SK-N-SH treated with all-trans-retinoic acid at 6 μM for 48 hours (cell line): Measurements from ENCODE around the gene OR1J4.

Source experiments
- ATAC-seq: fragments of 200-7000 bp; cut with Tn5 transposase; 3 replicates; pipeline ENCODE4 v1.9.1; 2020; ENCODE audit warnings: mild to moderate bottlenecking, moderate library complexity
- ARNTL ChIP-seq: fragments of 450-650 bp; formaldehyde crosslinking; IDR thresholded peaks from 2 replicates; pipeline ENCODE4 v1.5.0; 2020; ENCODE audit warnings: low read depth, mild to moderate bottlenecking, moderate library complexity, borderline replicate concordance
- BACH2 ChIP-seq: fragments of 250-450 bp; sonication (Bioruptor Pico); IDR thresholded peaks from 2 replicates; pipeline ENCODE4 v1.9.0; 2021; ENCODE audit warnings: mild to moderate bottlenecking, borderline replicate concordance
- CSDC2 ChIP-seq: fragments of 250-450 bp; sonication (Bioruptor Pico); IDR thresholded peaks from 2 replicates; pipeline ENCODE4 v1.5.0; 2020; ENCODE audit warnings: mild to moderate bottlenecking, moderate library complexity
- CSRNP3 ChIP-seq: fragments of 250-450 bp; sonication (Bioruptor Pico); IDR thresholded peaks from 2 replicates; pipeline ENCODE4 v1.5.1; 2021; ENCODE audit warnings: mild to moderate bottlenecking, moderate library complexity
- ESRRG ChIP-seq: fragments of 250-450 bp; sonication (Bioruptor Pico); IDR thresholded peaks from 2 replicates; pipeline ENCODE4 v1.6.1; 2021; ENCODE audit warnings: mild to moderate bottlenecking
- GLIS3 ChIP-seq: fragments of 250-450 bp; sonication (Bioruptor Pico); IDR thresholded peaks from 2 replicates; pipeline ENCODE4 v1.5.0; 2020; ENCODE audit warnings: mild to moderate bottlenecking, moderate library complexity
- ISL1 ChIP-seq: fragments of 250-450 bp; sonication (Bioruptor Pico); IDR thresholded peaks from 2 replicates; pipeline ENCODE4 v2.1.2; 2022; ENCODE audit warnings: mild to moderate bottlenecking, moderate library complexity
- OSR1 ChIP-seq: fragments of 250-450 bp; sonication (Bioruptor Pico); IDR thresholded peaks from 2 replicates; pipeline ENCODE4 v1.8.0; 2022; ENCODE audit warnings: moderate library complexity, mild to moderate bottlenecking, inconsistent platforms
- PATZ1 ChIP-seq: fragments of 250-450 bp; sonication (Bioruptor Pico); IDR thresholded peaks from 2 replicates; pipeline ENCODE4 v1.8.0; 2020; ENCODE audit warnings: mild to moderate bottlenecking, moderate library complexity, borderline replicate concordance
- POU6F1 ChIP-seq: fragments of 250-450 bp; sonication (Bioruptor Pico); IDR thresholded peaks from 2 replicates; pipeline ENCODE4 v1.8.0; 2021; ENCODE audit warnings: low read depth, mild to moderate bottlenecking, moderate library complexity, borderline replicate concordance
- PPARA ChIP-seq: fragments of 250-450 bp; sonication (Bioruptor Pico); IDR thresholded peaks from 2 replicates; pipeline ENCODE4 v1.5.0; 2020; ENCODE audit warnings: mild to moderate bottlenecking, borderline replicate concordance
- RARB ChIP-seq: fragments of 250-450 bp; sonication (Bioruptor Pico); IDR thresholded peaks from 2 replicates; pipeline ENCODE4 v1.8.0; 2021; ENCODE audit warnings: mild to moderate bottlenecking, moderate library complexity
- TOX ChIP-seq: fragments of 250-450 bp; sonication (Bioruptor Pico); IDR thresholded peaks from 2 replicates; pipeline ENCODE4 v1.8.0; 2021; ENCODE audit warnings: mild to moderate bottlenecking, moderate library complexity, borderline replicate concordance
- ZC3H10 ChIP-seq: fragments of 250-450 bp; sonication (Bioruptor Pico); IDR thresholded peaks from 2 replicates; pipeline ENCODE4 v1.5.1; 2021; ENCODE audit warnings: mild to moderate bottlenecking, moderate library complexity
- ZFP3 ChIP-seq: fragments of 250-450 bp; sonication (Bioruptor Pico); IDR thresholded peaks from 2 replicates; pipeline ENCODE4 v1.5.0; 2020; ENCODE audit warnings: mild to moderate bottlenecking, moderate library complexity
- ZFP30 ChIP-seq: fragments of 450-650 bp; formaldehyde crosslinking; IDR thresholded peaks from 2 replicates; pipeline ENCODE4 v1.5.0; 2022; ENCODE audit warnings: mild to moderate bottlenecking, moderate library complexity
- ZNF70 ChIP-seq: fragments of 450-650 bp; formaldehyde crosslinking; IDR thresholded peaks from 2 replicates; pipeline ENCODE4 v1.5.0; 2020; ENCODE audit warnings: mild to moderate bottlenecking, moderate library complexity
- ZNF8 ChIP-seq: fragments of 450-650 bp; formaldehyde crosslinking; IDR thresholded peaks from 2 replicates; pipeline ENCODE4 v1.5.0; 2020; ENCODE audit warnings: mild to moderate bottlenecking, moderate library complexity
- TF ChIP-seq, protein P1 (sequence below): fragments of 250-450 bp; sonication (Bioruptor Pico); IDR thresholded peaks from 2 replicates; pipeline ENCODE4 v1.5.1; 2020; ENCODE audit warnings: low read depth, mild to moderate bottlenecking, moderate library complexity
- TF ChIP-seq, protein P2 (sequence below): fragments of 250-450 bp; sonication (Bioruptor Pico); IDR thresholded peaks from 2 replicates; pipeline ENCODE4 v1.5.0; 2020; ENCODE audit warnings: mild to moderate bottlenecking, moderate library complexity

OR1J4 gene, protein sequence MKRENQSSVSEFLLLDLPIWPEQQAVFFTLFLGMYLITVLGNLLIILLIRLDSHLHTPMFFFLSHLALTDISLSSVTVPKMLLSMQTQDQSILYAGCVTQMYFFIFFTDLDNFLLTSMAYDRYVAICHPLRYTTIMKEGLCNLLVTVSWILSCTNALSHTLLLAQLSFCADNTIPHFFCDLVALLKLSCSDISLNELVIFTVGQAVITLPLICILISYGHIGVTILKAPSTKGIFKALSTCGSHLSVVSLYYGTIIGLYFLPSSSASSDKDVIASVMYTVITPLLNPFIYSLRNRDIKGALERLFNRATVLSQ

DNA sequence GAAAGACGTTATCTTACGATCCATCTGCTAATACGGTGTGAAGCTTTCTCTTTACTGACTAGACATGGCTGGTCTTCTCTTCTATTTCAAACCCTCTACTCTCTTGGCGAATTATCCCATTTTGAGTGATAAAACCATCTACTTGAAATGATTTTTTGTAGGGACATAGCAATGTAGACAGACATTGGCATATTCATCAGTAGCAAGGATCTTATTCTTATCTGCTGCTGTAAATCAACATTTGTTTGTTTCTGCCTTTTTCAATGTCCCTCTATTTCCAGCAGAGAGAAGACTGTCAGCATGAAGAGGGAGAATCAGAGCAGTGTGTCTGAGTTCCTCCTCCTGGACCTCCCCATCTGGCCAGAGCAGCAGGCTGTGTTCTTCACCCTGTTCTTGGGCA is at the start of gene OR1J4:
Gene OR1J4 (plus strand): TSS at position 301 of the 400 bp plus-strand sequence. CDS start 0 bp downstream, at position 301.
- ATAC-seq, result no peak
- TF ChIP-seq, protein P1, sequence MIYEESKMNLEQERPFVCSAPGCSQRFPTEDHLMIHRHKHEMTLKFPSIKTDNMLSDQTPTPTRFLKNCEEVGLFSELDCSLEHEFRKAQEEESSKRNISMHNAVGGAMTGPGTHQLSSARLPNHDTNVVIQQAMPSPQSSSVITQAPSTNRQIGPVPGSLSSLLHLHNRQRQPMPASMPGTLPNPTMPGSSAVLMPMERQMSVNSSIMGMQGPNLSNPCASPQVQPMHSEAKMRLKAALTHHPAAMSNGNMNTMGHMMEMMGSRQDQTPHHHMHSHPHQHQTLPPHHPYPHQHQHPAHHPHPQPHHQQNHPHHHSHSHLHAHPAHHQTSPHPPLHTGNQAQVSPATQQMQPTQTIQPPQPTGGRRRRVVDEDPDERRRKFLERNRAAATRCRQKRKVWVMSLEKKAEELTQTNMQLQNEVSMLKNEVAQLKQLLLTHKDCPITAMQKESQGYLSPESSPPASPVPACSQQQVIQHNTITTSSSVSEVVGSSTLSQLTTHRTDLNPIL (CRISPR knock-in tag), result no peak
- TF ChIP-seq, protein P2, sequence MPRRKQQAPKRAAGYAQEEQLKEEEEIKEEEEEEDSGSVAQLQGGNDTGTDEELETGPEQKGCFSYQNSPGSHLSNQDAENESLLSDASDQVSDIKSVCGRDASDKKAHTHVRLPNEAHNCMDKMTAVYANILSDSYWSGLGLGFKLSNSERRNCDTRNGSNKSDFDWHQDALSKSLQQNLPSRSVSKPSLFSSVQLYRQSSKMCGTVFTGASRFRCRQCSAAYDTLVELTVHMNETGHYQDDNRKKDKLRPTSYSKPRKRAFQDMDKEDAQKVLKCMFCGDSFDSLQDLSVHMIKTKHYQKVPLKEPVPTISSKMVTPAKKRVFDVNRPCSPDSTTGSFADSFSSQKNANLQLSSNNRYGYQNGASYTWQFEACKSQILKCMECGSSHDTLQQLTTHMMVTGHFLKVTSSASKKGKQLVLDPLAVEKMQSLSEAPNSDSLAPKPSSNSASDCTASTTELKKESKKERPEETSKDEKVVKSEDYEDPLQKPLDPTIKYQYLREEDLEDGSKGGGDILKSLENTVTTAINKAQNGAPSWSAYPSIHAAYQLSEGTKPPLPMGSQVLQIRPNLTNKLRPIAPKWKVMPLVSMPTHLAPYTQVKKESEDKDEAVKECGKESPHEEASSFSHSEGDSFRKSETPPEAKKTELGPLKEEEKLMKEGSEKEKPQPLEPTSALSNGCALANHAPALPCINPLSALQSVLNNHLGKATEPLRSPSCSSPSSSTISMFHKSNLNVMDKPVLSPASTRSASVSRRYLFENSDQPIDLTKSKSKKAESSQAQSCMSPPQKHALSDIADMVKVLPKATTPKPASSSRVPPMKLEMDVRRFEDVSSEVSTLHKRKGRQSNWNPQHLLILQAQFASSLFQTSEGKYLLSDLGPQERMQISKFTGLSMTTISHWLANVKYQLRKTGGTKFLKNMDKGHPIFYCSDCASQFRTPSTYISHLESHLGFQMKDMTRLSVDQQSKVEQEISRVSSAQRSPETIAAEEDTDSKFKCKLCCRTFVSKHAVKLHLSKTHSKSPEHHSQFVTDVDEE (CRISPR knock-in tag), result no peak
- TF ChIP-seq ZNF70 (CRISPR knock-in tag) (no peak), ZC3H10 (CRISPR knock-in tag) (no peak), OSR1 (CRISPR knock-in tag) (no peak), ZFP30 (CRISPR knock-in tag) (no peak), ZFP3 (CRISPR knock-in tag) (no peak), TOX (CRISPR knock-in tag) (no peak), PPARA (CRISPR knock-in tag) (no peak), CSDC2 (CRISPR knock-in tag) (no peak), ARNTL (CRISPR knock-in tag) (no peak)
- TF ChIP-seq, all 23 proteins: peak for 0

- no peak for TF ChIP-seq ARNTL (CRISPR knock-in tag)
- TF ChIP-seq, protein P1 (CRISPR knock-in tag), result no peak
- TF ChIP-seq ZNF8 (CRISPR knock-in tag), result no peak
- no peak for TF ChIP-seq ZC3H10 (CRISPR knock-in tag)
- no peak for TF ChIP-seq ISL1 (CRISPR knock-in tag)
- no peak for TF ChIP-seq CSDC2 (CRISPR knock-in tag)
- TF ChIP-seq, protein P2 (CRISPR knock-in tag), result no peak
- no peak for TF ChIP-seq ESRRG (CRISPR knock-in tag)
- TF ChIP-seq RARB (CRISPR knock-in tag), result no peak
- TF ChIP-seq CSRNP3 (CRISPR knock-in tag), result no peak
- no peak for TF ChIP-seq PPARA (CRISPR knock-in tag)
- no peak for TF ChIP-seq BACH2 (CRISPR knock-in tag)
- no peak for TF ChIP-seq PATZ1 (CRISPR knock-in tag)
- TF ChIP-seq ZFP3 (CRISPR knock-in tag), result no peak
- no peak for TF ChIP-seq ZFP30 (CRISPR knock-in tag)
- TF ChIP-seq OSR1 (CRISPR knock-in tag), result no peak
- no peak for TF ChIP-seq GLIS3
- no peak for TF ChIP-seq POU6F1 (CRISPR knock-in tag)
- ATAC-seq, result no peak
Observed at GRCh38 chr9:122474561-122474960, 44.4 kb upstream of the OR1J4 start.
